ENCODE data around the gene CALN1. TPM values are rescaled to one million over a fixed set of nuclear protein-coding genes. Genes with fewer than 3 reads are reported as not detected.

CALN1 gene
- total RNA-seq, 1 experiment from 2014 or later = not detected

GRCh38 chr7:72309476-72309875 lies 102.7 kb downstream of the CALN1 start:
- Histone ChIP-seq H3K9me3 (no peaks in the 10 kb centered on the region), H3K36me3 (no peaks in the 10 kb centered on the region), H3K27me3 (no peaks in the 10 kb centered on the region), H3K4me3 (no peak overlapping the region)
- no peak for DNase-seq

- H3K36me3 ChIP-seq = no peaks in the 10 kb centered on the region
- DNase-seq = no peak
- no peaks in the 10 kb centered on the region for H3K27me3 ChIP-seq
- H3K4me3 ChIP-seq = no peak overlapping the region
- H3K9me3 ChIP-seq = no peaks in the 10 kb centered on the region
Measured at GRCh38 chr7:72308986-72309385, 103.2 kb downstream of the CALN1 start.

GRCh38 chr7:72307566-72307965 lies 104.6 kb downstream of the CALN1 start:
- Histone ChIP-seq H3K4me3 (no peak overlapping the region), H3K27me3 (no peaks in the 10 kb centered on the region), H3K36me3 (no peaks in the 10 kb centered on the region), H3K9me3 (no peaks in the 10 kb centered on the region)
- DNase-seq = no peak

GRCh38 chr7:72298912-72299311 lies 113.2 kb downstream of the CALN1 start:
- H3K4me3 ChIP-seq = no peak overlapping the region
- no peaks in the 10 kb centered on the region for H3K9me3 ChIP-seq
- no peak for DNase-seq
- H3K27me3 ChIP-seq = no peaks in the 10 kb centered on the region; the same call in 1 of the 2 replicates
- H3K36me3 ChIP-seq = no peaks in the 10 kb centered on the region

DNA sequence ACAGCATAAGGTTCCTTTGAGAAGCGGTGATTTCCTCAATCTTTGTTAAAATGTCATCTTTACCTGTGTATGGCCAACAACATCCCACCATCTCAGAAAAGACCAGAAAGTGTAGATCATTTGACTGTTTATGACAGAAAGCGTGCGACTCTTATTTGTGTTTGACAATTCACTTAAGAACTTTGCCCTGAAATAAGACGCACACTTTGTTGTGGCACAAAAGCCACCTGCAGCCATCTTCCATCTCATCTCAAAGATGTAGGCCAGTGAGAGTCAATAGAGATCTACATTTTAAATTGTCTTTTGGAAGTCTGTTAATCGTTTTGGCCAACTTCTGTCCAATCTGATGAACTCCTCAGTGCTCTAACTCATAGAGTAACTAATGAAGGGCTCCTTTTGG lies 114.0 kb downstream of the CALN1 start:
- no peaks in the 10 kb centered on the region; the same call in 1 of the 2 replicates for H3K27me3 ChIP-seq
- no peaks in the 10 kb centered on the region for H3K36me3 ChIP-seq
- H3K4me3 ChIP-seq = no peak overlapping the region
- no peaks in the 10 kb centered on the region for H3K9me3 ChIP-seq
- DNase-seq = no peak

GRCh38 chr7:72297636-72298035 lies 114.5 kb downstream of the CALN1 start:
- DNase-seq = no peak
- H3K36me3 ChIP-seq = no peaks in the 10 kb centered on the region
- no peaks in the 10 kb centered on the region for H3K9me3 ChIP-seq
- H3K4me3 ChIP-seq = no peak overlapping the region
- H3K27me3 ChIP-seq = no peaks in the 10 kb centered on the region; the same call in 1 of the 2 replicates

DNA sequence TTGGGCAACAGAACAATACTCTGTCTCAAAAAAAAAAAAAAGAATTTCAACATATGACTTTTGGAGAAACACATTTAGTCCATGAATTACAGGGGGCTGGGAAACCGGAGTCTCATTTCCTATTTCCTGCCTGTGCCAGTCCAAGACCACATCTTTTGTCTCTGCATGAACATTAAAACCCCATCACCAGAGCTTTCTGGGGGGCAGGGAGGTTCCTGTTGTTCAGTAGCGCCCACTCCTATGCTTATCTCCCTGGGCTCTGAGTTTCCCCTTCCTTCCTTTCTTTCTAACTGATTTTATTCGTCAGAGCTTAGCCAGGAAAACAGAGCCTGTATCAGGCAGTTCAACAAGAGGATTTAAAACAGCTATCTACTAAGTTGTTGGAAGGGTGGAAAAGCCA lies 119.3 kb downstream of the CALN1 start:
- no peak overlapping the region for H3K4me3 ChIP-seq
- DNase-seq = no peak
- H3K9me3 ChIP-seq = no peaks in the 10 kb centered on the region
- no peaks in the 10 kb centered on the region for H3K36me3 ChIP-seq
- H3K27me3 ChIP-seq = no peaks in the 10 kb centered on the region; the same call in 1 of the 2 replicates

GRCh38 chr7:72292118-72292517 lies 120.0 kb downstream of the CALN1 start:
- H3K4me3 ChIP-seq = no peak overlapping the region
- H3K36me3 ChIP-seq = no peaks in the 10 kb centered on the region
- H3K27me3 ChIP-seq = no peaks in the 10 kb centered on the region; the same call in 1 of the 2 replicates
- no peaks in the 10 kb centered on the region for H3K9me3 ChIP-seq
- DNase-seq = no peak

- Histone ChIP-seq H3K9me3 (no peaks in the 10 kb centered on the region), H3K27me3 (no peaks in the 10 kb centered on the region), H3K36me3 (no peaks in the 10 kb centered on the region), H3K4me3 (no peak overlapping the region)
- no peak for DNase-seq
Measured at GRCh38 chr7:72286519-72286918, 125.6 kb downstream of the CALN1 start.

DNA sequence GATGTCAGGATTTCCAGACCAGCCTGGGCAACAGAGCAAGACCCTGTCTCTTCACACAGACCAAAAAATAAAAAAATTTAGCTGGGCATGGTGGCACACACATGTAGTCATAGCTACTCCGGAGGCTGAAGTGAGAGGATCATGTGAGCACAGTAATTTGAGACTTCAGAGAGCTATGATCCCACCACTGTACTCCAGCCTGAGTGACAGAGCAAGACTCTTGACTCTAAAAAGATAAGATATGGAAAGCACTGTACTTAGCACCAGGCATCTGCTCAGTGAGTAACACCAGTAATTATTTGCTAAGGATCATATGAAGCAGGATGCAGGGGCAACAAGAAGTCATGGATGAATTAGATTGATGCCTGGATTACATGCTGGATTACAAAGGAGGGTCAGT lies 128.8 kb downstream of the CALN1 start:
- Histone ChIP-seq H3K4me3 (no peak overlapping the region), H3K9me3 (no peaks in the 10 kb centered on the region), H3K36me3 (no peaks in the 10 kb centered on the region), H3K27me3 (no peaks in the 10 kb centered on the region)
- no peak for DNase-seq

- Histone ChIP-seq H3K27me3 (no peaks in the 10 kb centered on the region), H3K9me3 (no peaks in the 10 kb centered on the region), H3K4me3 (no peak overlapping the region), H3K36me3 (no peaks in the 10 kb centered on the region)
- no peak for DNase-seq
Measured at GRCh38 chr7:72281308-72281707, 130.8 kb downstream of the CALN1 start.

DNA sequence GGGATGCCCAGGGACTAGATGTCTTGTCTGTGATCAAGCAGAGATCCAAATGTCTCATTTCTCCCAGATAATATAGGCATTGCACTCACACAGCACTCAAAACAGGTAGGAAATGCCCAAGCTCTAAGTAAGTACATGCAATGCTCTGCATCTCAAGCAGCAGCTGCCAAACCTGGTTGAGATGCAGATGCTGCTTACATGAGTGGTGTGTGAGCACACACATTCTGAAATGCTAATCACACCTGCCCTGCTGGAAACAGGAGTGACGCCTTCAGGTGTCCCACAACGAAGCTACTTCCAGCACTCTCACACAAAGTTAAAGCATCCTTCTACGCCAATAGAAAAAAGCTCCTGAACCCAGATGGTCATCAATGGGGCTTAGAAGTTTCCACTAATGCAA lies 132.9 kb downstream of the CALN1 start:
- H3K27me3 ChIP-seq = no peaks in the 10 kb centered on the region

DNA sequence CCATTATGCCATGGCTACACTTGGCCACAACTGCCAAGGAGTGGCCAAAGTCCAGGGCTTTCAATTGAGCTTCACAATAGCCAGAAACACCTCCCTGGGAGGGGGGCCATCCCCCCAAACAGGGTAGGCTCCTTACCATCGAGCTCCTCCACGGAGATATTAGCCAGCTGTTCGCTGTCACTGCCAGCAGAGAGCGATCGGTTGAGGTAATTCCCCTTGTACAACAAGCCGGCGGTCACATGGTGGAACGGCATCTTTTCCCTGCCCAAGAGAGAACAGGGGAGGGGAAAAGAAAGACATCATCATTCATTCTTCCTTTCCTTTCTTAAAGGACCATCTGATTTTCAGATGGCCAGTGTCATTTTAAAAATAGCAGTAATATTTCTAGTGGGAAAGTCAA lies 133.6 kb downstream of the CALN1 start:
- no peak overlapping the region for H3K4me3 ChIP-seq
- H3K36me3 ChIP-seq = no peaks in the 10 kb centered on the region
- no peaks in the 10 kb centered on the region for H3K27me3 ChIP-seq
- DNase-seq = no peak
- H3K9me3 ChIP-seq = no peaks in the 10 kb centered on the region

More for the DNA sequence above, 132.9 kb downstream of the CALN1 start:
- no peak overlapping the region for H3K4me3 ChIP-seq
- DNase-seq = no peak
- H3K9me3 ChIP-seq = no peaks in the 10 kb centered on the region
- H3K36me3 ChIP-seq = no peaks in the 10 kb centered on the region

DNA sequence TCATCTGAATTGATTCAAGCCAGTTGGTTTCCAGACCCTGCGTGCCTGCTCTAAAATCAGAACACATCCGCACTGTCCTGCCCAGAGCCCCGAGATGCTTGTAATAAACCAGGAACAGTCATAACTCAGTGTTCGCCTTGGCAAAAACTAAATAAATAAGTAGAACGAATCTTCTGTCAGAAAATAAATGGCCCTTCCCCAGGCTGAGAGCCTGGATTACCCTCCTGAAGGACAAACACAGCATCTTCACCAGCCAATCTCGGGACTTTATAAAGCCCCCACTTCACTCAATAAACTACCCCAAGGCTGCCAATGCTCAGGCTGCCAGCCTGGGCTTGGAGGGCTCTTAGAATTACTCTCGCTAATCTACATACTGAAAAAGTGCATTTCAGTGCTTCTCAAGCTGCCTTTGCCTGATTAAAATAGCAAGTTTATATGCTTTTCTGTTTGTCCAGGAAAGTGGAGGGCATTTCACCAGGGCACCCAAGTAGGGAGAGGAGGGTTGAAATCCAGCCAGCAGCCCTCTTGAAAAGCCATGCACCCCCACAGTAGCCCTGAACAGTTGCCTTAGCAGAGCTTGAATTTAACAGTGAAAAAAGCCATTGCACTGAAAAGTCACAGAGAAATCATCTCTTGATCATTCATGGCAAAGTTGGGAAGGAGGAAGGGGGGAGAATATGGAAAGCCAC lies 136.6 kb downstream of the CALN1 start:
- Histone ChIP-seq H3K4me3 (no peak overlapping the region), H3K9me3 (no peaks in the 10 kb centered on the region), H3K36me3 (no peaks in the 10 kb centered on the region), H3K27me3 (no peaks in the 10 kb centered on the region)
- DNase-seq = no peak

DNA sequence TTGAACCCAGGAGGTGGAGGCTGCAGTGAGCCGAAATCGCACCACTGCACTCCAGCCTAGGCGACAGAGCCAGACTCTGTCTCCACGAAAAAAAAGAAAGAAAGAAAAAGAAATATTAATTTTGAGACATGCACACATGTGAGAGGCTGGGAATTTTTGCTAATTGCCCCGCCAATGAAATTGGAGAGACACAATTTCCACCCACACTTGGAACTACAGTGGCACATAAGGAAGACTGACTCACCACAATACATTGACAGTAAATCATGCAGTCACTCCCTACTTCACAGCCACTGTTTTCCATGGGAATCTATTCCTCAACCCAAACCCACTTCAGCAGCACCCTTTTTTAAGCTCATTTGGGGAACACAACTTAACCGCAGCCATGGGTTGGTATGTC lies 139.7 kb downstream of the CALN1 start:
- no peaks in the 10 kb centered on the region for H3K27me3 ChIP-seq
- no peaks in the 10 kb centered on the region for H3K9me3 ChIP-seq
- DNase-seq = no peak
- no peaks in the 10 kb centered on the region for H3K36me3 ChIP-seq
- no peak overlapping the region for H3K4me3 ChIP-seq

GRCh38 chr7:72268796-72269195 lies 143.3 kb downstream of the CALN1 start:
- DNase-seq = no peak
- Histone ChIP-seq H3K27me3 (no peaks in the 10 kb centered on the region), H3K9me3 (no peaks in the 10 kb centered on the region), H3K4me3 (no peak overlapping the region), H3K36me3 (no peaks in the 10 kb centered on the region)

DNA sequence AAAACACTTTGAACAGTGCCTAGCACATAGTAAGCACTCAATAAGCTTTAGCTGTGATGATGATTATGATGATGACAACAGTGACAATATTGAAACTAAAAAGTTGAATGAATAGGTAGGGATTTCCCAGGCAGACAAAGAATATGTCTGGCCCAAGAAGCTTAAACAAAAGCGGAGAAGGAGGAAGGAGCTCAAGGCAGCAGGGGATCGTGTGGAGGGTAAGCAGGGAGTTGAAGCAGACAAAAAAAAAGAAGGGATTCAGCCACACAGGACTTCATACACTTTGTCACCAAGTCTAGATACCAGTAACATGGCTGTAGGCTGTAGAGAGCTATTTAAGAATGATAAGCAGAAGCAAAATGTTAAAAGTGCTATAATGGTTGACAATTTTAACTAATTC lies 144.0 kb downstream of the CALN1 start:
- Histone ChIP-seq H3K9me3 (no peaks in the 10 kb centered on the region), H3K27me3 (no peaks in the 10 kb centered on the region), H3K36me3 (no peaks in the 10 kb centered on the region), H3K4me3 (no peak overlapping the region)
- DNase-seq = no peak

GRCh38 chr7:72267291-72267800 lies 144.8 kb downstream of the CALN1 start:
- Histone ChIP-seq H3K36me3 (no peaks in the 10 kb centered on the region), H3K4me3 (no peak overlapping the region), H3K9me3 (no peaks in the 10 kb centered on the region), H3K27me3 (no peaks in the 10 kb centered on the region)
- DNase-seq = no peak

Data from MG63 (cell line).